ENCODE measurements around the gene ZNF423. TPM values are rescaled to one million over a fixed set of nuclear protein-coding genes. Genes with fewer than 3 reads are reported as not detected.

The ZNF423 gene
- total RNA-seq, 1 donor from 2014 or later: 49.8 TPM

DNA sequence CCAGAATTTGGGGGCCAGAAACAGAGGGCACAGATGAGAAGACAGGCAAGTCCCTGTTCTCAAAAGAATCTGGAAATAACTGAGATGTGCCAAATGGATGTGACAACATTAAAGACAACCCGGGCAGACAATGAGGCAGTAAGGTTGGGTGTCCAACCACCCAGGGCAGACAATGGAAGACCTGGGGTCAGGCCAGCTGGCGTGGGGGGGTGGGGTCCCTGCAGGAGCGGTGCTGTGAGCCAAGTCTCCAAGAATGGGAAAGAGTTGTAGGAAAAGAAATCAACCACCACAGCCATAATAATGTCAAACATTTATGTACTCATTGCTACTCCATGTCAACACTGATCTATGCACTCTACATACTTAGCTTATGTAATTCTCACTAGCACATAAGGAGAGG is 279.0 kb downstream of the ZNF423 start:
- no peak overlapping the region for H3K4me3 Mint-ChIP-seq (ENCODE audit: low read depth)
- peaks cover 6% of the 10 kb centered on the region for H3K36me3 Mint-ChIP-seq (ENCODE audit: insufficient read depth)
- no peak overlapping the region for H3K27ac Mint-ChIP-seq
- peaks cover 14% of the 10 kb centered on the region for H3K4me1 Mint-ChIP-seq (ENCODE audit: low read depth)
- H3K27me3 Mint-ChIP-seq: no peaks in the 10 kb centered on the region
- DNase-seq (ENCODE audit: low spot score, unreplicated experiment): no peak
- TF ChIP-seq, protein P1, sequence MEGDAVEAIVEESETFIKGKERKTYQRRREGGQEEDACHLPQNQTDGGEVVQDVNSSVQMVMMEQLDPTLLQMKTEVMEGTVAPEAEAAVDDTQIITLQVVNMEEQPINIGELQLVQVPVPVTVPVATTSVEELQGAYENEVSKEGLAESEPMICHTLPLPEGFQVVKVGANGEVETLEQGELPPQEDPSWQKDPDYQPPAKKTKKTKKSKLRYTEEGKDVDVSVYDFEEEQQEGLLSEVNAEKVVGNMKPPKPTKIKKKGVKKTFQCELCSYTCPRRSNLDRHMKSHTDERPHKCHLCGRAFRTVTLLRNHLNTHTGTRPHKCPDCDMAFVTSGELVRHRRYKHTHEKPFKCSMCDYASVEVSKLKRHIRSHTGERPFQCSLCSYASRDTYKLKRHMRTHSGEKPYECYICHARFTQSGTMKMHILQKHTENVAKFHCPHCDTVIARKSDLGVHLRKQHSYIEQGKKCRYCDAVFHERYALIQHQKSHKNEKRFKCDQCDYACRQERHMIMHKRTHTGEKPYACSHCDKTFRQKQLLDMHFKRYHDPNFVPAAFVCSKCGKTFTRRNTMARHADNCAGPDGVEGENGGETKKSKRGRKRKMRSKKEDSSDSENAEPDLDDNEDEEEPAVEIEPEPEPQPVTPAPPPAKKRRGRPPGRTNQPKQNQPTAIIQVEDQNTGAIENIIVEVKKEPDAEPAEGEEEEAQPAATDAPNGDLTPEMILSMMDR (IDR thresholded peaks at IDR 0.05; ENCODE audit: unreplicated experiment): no peak
- no peaks in the 10 kb centered on the region for H3K9me3 Mint-ChIP-seq (ENCODE audit: low read depth)

DNA sequence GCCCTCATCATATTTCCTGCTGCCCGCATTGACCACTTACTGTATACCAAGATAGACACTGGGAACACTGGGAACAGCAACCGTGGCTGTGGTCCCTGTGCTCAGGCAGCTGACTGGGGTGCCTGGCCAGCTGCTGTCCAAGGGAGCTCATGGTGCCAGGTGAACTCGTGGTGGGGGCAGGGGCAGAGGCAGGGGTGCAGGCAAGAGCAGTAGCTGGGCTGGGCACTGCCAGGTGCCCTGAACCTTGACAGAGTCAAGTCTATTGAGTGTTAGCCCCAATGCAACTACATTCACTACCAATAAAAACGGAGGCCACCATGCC is 279.8 kb downstream of the ZNF423 start:
- H3K27ac Mint-ChIP-seq: no peak overlapping the region
- DNase-seq (ENCODE audit: low spot score, unreplicated experiment): no peak
- H3K27me3 Mint-ChIP-seq: no peaks in the 10 kb centered on the region
- no peak overlapping the region for H3K4me3 Mint-ChIP-seq (ENCODE audit: low read depth)
- H3K9me3 Mint-ChIP-seq (ENCODE audit: low read depth): no peaks in the 10 kb centered on the region
- H3K36me3 Mint-ChIP-seq (ENCODE audit: insufficient read depth): peaks cover 6% of the 10 kb centered on the region
- TF ChIP-seq, protein P1 (IDR thresholded peaks at IDR 0.05; ENCODE audit: unreplicated experiment): no peak
- peaks cover 9% of the 10 kb centered on the region for H3K4me1 Mint-ChIP-seq (ENCODE audit: low read depth)

DNA sequence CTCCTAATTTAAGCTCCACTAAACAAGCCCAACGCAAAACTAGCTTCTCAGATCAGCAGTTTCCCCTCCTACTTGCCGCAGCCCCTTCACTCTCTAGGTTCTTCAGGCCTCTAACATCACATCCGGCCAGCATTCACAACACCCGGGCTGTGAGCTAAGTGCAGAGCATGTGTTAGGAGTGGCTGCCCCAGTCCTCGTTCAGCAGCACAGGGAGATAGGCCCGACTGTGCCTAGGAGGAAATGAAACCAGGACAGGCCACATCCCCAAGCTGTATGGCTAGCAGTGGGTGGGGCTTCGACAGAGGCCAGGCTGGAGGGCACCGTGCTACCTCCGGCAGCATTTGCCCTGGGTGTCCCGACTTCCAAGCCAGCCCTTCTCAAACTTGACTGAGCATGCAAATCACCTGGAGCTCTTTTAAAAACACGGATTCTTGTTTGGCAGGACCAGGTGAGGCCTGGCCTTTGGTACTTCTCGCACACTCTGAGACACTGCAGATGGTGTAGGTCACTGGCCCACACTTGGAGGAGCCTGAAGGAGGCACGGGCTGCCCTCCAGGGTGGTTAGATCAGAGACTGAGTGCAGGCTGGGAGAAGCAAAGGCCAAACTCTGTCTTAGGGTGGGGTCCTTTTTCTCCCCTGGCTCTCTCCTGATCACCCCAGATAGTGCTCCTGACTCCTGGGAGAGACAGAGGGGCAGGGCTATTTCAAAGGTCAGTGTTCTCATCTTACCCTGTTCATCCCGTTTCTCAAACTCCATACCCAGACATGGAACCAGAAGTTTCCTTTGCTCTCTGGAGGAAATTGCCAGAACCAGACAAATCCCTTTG is 280.4 kb downstream of the ZNF423 start:
- no peaks in the 10 kb centered on the region for H3K9me3 Mint-ChIP-seq (ENCODE audit: low read depth)
- H3K27me3 Mint-ChIP-seq: no peaks in the 10 kb centered on the region
- DNase-seq (ENCODE audit: low spot score, unreplicated experiment): no peak
- H3K36me3 Mint-ChIP-seq (ENCODE audit: insufficient read depth): peaks cover 6% of the 10 kb centered on the region
- TF ChIP-seq, protein P1 (IDR thresholded peaks at IDR 0.05; ENCODE audit: unreplicated experiment): no peak
- H3K4me3 Mint-ChIP-seq (ENCODE audit: low read depth): no peak overlapping the region
- H3K4me1 Mint-ChIP-seq (ENCODE audit: low read depth): peaks cover 4% of the 10 kb centered on the region
- H3K27ac Mint-ChIP-seq: no peak overlapping the region

DNA sequence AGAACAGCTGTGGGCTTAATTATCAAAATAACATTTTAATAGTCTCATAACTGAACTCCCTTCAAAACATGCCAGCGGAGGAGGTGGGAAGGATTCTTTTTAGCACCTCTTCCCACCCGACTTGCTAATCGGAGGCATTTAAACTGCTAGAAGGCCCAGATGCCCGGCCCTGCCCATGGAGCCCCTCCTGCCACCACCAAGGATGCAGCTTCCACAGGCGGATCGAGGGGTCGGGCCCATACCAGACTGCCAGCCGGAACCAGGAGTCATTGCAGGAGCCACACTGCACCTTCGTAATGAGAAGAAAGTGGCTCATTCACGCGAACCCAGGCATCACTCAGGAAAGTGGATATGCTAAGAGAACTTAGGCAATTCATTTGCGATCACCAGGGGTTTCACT is 281.1 kb downstream of the ZNF423 start:
- no peaks in the 10 kb centered on the region for H3K9me3 Mint-ChIP-seq (ENCODE audit: low read depth)
- no peaks in the 10 kb centered on the region for H3K27me3 Mint-ChIP-seq
- H3K4me1 Mint-ChIP-seq (ENCODE audit: low read depth): peaks cover 2% of the 10 kb centered on the region
- no peak overlapping the region for H3K27ac Mint-ChIP-seq
- no peak for DNase-seq (ENCODE audit: low spot score, unreplicated experiment)
- peaks cover 6% of the 10 kb centered on the region for H3K36me3 Mint-ChIP-seq (ENCODE audit: insufficient read depth)
- no peak overlapping the region for H3K4me3 Mint-ChIP-seq (ENCODE audit: low read depth)
- TF ChIP-seq, protein P1 (IDR thresholded peaks at IDR 0.05; ENCODE audit: unreplicated experiment): no peak

DNA sequence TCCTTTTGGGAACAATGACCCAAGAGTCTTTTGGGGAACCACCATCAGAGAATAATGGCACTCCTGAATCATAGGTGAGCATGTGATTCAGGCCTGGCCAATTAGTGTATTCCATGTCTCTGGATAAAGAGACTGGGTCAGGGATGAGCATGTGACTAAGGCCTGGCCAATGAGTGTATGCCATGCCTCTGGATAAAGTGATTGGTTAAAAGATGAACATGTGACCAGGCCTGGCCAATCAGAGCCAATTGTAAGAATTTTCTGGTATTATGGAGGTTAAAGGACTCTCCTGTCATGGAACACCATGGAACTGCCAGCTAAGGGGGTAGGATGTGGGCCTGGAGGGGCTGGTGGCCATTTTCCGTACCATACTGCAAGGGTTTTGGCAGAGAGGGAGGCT is 288.0 kb downstream of the ZNF423 start:
- TF ChIP-seq, protein P1 (IDR thresholded peaks at IDR 0.05; ENCODE audit: unreplicated experiment): no peak
- Mint-ChIP-seq H3K4me3 (ENCODE audit: low read depth) (no peak overlapping the region), H3K27ac (no peak overlapping the region), H3K36me3 (ENCODE audit: insufficient read depth) (peaks cover 3% of the 10 kb centered on the region), H3K27me3 (no peaks in the 10 kb centered on the region), H3K9me3 (ENCODE audit: low read depth) (no peaks in the 10 kb centered on the region), H3K4me1 (ENCODE audit: low read depth) (peaks cover 4% of the 10 kb centered on the region)
- no peak for DNase-seq (ENCODE audit: low spot score, unreplicated experiment)
